ENCODE measurements around the gene BCOR. TPM values are rescaled to one million over a fixed set of nuclear protein-coding genes. Genes with fewer than 3 reads are reported as not detected.

BCOR gene
- total and polyA plus RNA-seq, 2 of the 13 experiments (the other 11 are each of a cell fraction or from before 2014, with no cell fraction given) = 14.3 to 15.2 TPM

- TF ChIP-seq ZNF326 (CRISPR knock-in tag; IDR thresholded peaks at IDR 0.05; ENCODE audit: borderline replicate concordance) = no peak
- TF ChIP-seq, protein P1, sequence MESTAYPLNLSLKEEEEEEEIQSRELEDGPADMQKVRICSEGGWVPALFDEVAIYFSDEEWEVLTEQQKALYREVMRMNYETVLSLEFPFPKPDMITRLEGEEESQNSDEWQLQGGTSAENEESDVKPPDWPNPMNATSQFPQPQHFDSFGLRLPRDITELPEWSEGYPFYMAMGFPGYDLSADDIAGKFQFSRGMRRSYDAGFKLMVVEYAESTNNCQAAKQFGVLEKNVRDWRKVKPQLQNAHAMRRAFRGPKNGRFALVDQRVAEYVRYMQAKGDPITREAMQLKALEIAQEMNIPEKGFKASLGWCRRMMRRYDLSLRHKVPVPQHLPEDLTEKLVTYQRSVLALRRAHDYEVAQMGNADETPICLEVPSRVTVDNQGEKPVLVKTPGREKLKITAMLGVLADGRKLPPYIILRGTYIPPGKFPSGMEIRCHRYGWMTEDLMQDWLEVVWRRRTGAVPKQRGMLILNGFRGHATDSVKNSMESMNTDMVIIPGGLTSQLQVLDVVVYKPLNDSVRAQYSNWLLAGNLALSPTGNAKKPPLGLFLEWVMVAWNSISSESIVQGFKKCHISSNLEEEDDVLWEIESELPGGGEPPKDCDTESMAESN (CRISPR knock-in tag; conservative IDR thresholded peaks at IDR 0.05) = no peak
- TF ChIP-seq ZFYVE20 (CRISPR knock-in tag; IDR thresholded peaks at IDR 0.05; ENCODE audit: borderline replicate concordance, low read depth) = no peak
- no peak for TF ChIP-seq CBFB (CRISPR knock-in tag; IDR thresholded peaks at IDR 0.05)
- TF ChIP-seq NFKBIZ (CRISPR knock-in tag; IDR thresholded peaks at IDR 0.05) = no peak
- TF ChIP-seq MIER2 (CRISPR knock-in tag; IDR thresholded peaks at IDR 0.05) = no peak
- TF ChIP-seq ZNF138 (CRISPR knock-in tag; IDR thresholded peaks at IDR 0.05; ENCODE audit: low read depth) = no peak
- TF ChIP-seq ZNF274 (CRISPR knock-in tag; IDR thresholded peaks at IDR 0.05) = no peak
- no peak for TF ChIP-seq ZNF180 (CRISPR knock-in tag; IDR thresholded peaks at IDR 0.05; ENCODE audit: borderline replicate concordance, low read depth)
These were observed 13.8 kb downstream of the BCOR start (continued) for GRCh38 chrX:40083979-40084359.

GRCh38 chrX:40083120-40083978 is 14.4 kb downstream of the BCOR start:
- Histone ChIP-seq H3K4me1 (ENCODE audit: insufficient read depth, low read length) (peaks cover 72% of the 10 kb centered on the region), H2AFZ (ENCODE audit: low read length) (no peak overlapping the region), H3K36me3 (replicated peaks in 1 of 2; ENCODE audit: control insufficient read depth in 1 of 2, insufficient read depth in 2 of 2, low read length in 2 of 2) (peaks cover 0 to 6% of the 10 kb centered on the region in 2 experiments; a peak in 2 of 5 replicates), H3K79me2 (ENCODE audit: insufficient read depth, low read length) (peaks cover 83% of the 10 kb centered on the region), H3K27ac (ENCODE audit: extremely low read length, insufficient read depth, low read length) (peak overlapping the region; percentile 76), H3K4me3 (replicated peaks in 1 of 3; ENCODE audit: insufficient read depth in 1 of 3, low read depth in 2 of 3, low read length in 3 of 3) (peak overlapping the region; percentile 50 to 67 (median 52); a peak in 5 of 6 replicates), H3K9me3 (ENCODE audit: low read length) (no peaks in the 10 kb centered on the region), H4K20me1 (ENCODE audit: insufficient read depth, low read length) (peaks cover 38% of the 10 kb centered on the region), H3K4me2 (ENCODE audit: low read depth, low read length) (peak overlapping the region; percentile 66), H3K27me3 (ENCODE audit: control insufficient read depth in 1 of 2, insufficient read depth in 2 of 2, low read length in 2 of 2) (no peaks in the 10 kb centered on the region), H3K9ac (ENCODE audit: insufficient read depth, low read depth, low read length) (peak overlapping the region; percentile 54)
- ChIA-PET CTCF (ENCODE audit: low intra/inter-chr PET ratio, low total read pairs) (no interaction called here), POLR2A (interaction anchor here (0.7 to 2.7 kb wide), 12 partner anchors 11 to 179 kb away, joined by 3 to 13 read pairs (median 6); partner anchors contain the start of gene BCOR)
- no CpG with 5 or more reads among the region's 61 CpGs for WGBS (ENCODE audit: low lambda C conversion rate)
- in situ Hi-C loops (cut with HindIII; ENCODE audit: extremely low pct_ligation_motif_present, low pct_unique_long_range_greater_than_20kb) = loop anchor here (10.0 kb wide), 1 partner anchor 181 kb away; no protein-coding TSS in a partner anchor
- no TSS peak for BruUV-seq (replicated peaks)
- FAIRE-seq = no peak
- no peak for DNase-seq (ENCODE audit: low spot score)
- ATAC-seq = peak; percentile 58
- intact Hi-C loops (cut with micrococcal nuclease; ENCODE audit: unreplicated experiment) = loop anchor here (5.0 kb wide), 2 partner anchors 74 to 89 kb away; no protein-coding TSS in a partner anchor
- TF ChIP-seq RXRA (CRISPR knock-in tag; IDR thresholded peaks at IDR 0.05) = peak; percentile 65; the same call in 1 of the 2 replicates
- TF ChIP-seq MEIS2 (CRISPR knock-in tag; IDR thresholded peaks at IDR 0.05) = no peak
- TF ChIP-seq ZNF543 (CRISPR knock-in tag; IDR thresholded peaks at IDR 0.05) = peak; percentile 38; the same call in 1 of the 2 replicates
- TF ChIP-seq, protein P2, sequence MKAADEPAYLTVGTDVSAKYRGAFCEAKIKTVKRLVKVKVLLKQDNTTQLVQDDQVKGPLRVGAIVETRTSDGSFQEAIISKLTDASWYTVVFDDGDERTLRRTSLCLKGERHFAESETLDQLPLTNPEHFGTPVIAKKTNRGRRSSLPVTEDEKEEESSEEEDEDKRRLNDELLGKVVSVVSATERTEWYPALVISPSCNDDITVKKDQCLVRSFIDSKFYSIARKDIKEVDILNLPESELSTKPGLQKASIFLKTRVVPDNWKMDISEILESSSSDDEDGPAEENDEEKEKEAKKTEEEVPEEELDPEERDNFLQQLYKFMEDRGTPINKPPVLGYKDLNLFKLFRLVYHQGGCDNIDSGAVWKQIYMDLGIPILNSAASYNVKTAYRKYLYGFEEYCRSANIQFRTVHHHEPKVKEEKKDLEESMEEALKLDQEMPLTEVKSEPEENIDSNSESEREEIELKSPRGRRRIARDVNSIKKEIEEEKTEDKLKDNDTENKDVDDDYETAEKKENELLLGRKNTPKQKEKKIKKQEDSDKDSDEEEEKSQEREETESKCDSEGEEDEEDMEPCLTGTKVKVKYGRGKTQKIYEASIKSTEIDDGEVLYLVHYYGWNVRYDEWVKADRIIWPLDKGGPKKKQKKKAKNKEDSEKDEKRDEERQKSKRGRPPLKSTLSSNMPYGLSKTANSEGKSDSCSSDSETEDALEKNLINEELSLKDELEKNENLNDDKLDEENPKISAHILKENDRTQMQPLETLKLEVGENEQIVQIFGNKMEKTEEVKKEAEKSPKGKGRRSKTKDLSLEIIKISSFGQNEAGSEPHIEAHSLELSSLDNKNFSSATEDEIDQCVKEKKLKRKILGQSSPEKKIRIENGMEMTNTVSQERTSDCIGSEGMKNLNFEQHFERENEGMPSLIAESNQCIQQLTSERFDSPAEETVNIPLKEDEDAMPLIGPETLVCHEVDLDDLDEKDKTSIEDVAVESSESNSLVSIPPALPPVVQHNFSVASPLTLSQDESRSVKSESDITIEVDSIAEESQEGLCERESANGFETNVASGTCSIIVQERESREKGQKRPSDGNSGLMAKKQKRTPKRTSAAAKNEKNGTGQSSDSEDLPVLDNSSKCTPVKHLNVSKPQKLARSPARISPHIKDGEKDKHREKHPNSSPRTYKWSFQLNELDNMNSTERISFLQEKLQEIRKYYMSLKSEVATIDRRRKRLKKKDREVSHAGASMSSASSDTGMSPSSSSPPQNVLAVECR (CRISPR knock-in tag; IDR thresholded peaks at IDR 0.05; ENCODE audit: borderline replicate concordance) = peak; percentile 26; the same call in 1 of the 2 replicates
- no peak for TF ChIP-seq CC2D1A (CRISPR knock-in tag; IDR thresholded peaks at IDR 0.05)
- 0 out of 2 replicates have a peak, but pooled peaks have one; percentile 57 for TF ChIP-seq NR1H2 (CRISPR knock-in tag; IDR thresholded peaks at IDR 0.05; ENCODE audit: borderline replicate concordance, low read depth)
- TF ChIP-seq RBM39 (IDR thresholded peaks at IDR 0.05; ENCODE audit: low read depth, low read length, poor library complexity, severe bottlenecking) = peak; percentile 29
